Measurements from ENCODE around the gene DYNLT2.

- TF ChIP-seq CTCF (conservative IDR thresholded peaks at IDR 0.05 in 1 of 2, IDR thresholded peaks at IDR 0.05 in 1 of 2; ENCODE audit: low read depth in 1 of 2, low read length in 2 of 2) = no peak
- TF ChIP-seq EZH2 (IDR thresholded peaks at IDR 0.05; ENCODE audit: low read length, missing control alignments) = no peak
These were observed 23.9 kb upstream of the DYNLT2 start for GRCh38 chr6:169775321-169775720.
